ENCODE measurements around the gene ST6GALNAC6. TPM values are rescaled to one million over a fixed set of nuclear protein-coding genes. Genes with fewer than 3 reads are reported as not detected.

ST6GALNAC6 gene
- total RNA-seq, 2 experiments from 2014 or later: 93.1 to 97.5 TPM

DNA sequence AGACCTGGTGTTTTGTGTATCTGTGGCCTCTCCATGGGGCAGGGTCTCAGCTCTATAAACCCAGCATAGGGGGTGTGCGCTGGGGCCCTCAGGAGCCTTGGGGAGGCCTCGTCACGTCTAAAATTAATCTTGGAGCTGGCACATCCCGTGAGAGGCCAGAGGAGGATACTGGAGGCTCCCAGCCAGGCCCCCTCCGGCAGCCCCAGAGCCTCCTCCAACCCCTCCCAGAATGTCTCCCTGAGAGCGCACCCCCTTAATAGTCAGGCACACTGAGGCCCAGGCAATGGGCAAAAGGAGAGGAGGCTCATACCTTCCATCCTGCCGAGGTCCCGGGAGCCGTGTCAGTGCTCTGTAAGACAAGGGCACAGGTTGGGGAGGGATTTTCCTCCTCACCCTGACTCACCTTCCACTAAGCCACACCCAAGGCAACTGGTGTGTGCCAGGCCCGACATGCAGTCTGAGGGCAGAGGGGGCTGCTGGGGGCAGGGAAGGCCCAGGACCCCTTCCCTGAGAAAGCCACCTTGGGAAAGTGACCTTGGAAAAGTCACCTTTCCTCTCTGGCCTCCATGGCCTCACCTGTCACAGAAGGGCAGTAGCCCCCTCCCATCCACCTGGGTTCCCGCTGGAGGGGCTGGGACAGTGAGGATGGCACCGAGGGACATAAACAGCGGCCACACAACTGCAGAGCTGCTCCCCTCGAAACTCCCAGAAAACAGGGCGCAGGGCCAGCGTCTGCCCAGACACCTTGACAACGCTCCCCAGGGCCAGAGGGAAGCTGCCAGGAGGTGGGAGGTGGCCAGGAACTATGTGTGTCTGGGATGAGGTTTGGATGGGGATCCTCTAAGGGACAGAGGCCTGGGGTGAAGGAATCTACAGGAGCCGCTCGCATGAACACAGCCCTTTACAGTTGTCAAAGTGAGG lies 24.8 kb downstream of the ST6GALNAC6 start:
- Mint-ChIP-seq H3K9me3 (no peaks in the 10 kb centered on the region), H3K27ac (no peak overlapping the region), H3K27me3 (no peaks in the 10 kb centered on the region), H3K36me3 (ENCODE audit: low read depth) (peaks cover 5% of the 10 kb centered on the region), H3K4me1 (ENCODE audit: low read depth) (no peaks in the 10 kb centered on the region), H3K4me3 (no peak overlapping the region)
- Histone ChIP-seq H3K9me3 (ENCODE audit: control insufficient read depth in 1 of 2, insufficient read depth in 1 of 2, low read length in 2 of 2) (no peaks in the 10 kb centered on the region), H3K4me1 (ENCODE audit: insufficient read depth, low read length) (peaks cover 15% of the 10 kb centered on the region), H3K27me3 (ENCODE audit: control insufficient read depth in 1 of 2, insufficient read depth in 2 of 2, low read length in 2 of 2) (peaks cover 5 to 6% of the 10 kb centered on the region in 2 experiments), H3K36me3 (ENCODE audit: insufficient read depth, low read length) (no peaks in the 10 kb centered on the region), H3K27ac (ENCODE audit: low read depth in 1 of 2, low read length in 2 of 2) (no peak overlapping the region), H3K4me3 (ENCODE audit: low read length) (no peak overlapping the region)
- ChIA-PET POLR2A (interaction anchor here (0.9 kb wide), 1 partner anchor 8 kb away, joined by 5 read pairs; no protein-coding TSS in a partner anchor), CTCF (no interaction called here)
- no peak for DNase-seq
- intact Hi-C loops (cut with DNase I, micrococcal nuclease): loop anchor here in 1 of 2 experiments (5.0 kb wide), 1 partner anchor 38 kb away; no protein-coding TSS in a partner anchor
- TF ChIP-seq, protein P1, sequence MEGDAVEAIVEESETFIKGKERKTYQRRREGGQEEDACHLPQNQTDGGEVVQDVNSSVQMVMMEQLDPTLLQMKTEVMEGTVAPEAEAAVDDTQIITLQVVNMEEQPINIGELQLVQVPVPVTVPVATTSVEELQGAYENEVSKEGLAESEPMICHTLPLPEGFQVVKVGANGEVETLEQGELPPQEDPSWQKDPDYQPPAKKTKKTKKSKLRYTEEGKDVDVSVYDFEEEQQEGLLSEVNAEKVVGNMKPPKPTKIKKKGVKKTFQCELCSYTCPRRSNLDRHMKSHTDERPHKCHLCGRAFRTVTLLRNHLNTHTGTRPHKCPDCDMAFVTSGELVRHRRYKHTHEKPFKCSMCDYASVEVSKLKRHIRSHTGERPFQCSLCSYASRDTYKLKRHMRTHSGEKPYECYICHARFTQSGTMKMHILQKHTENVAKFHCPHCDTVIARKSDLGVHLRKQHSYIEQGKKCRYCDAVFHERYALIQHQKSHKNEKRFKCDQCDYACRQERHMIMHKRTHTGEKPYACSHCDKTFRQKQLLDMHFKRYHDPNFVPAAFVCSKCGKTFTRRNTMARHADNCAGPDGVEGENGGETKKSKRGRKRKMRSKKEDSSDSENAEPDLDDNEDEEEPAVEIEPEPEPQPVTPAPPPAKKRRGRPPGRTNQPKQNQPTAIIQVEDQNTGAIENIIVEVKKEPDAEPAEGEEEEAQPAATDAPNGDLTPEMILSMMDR (IDR thresholded peaks at IDR 0.05): no peak
- ATAC-seq (ENCODE audit: poor library complexity): no peak

DNA sequence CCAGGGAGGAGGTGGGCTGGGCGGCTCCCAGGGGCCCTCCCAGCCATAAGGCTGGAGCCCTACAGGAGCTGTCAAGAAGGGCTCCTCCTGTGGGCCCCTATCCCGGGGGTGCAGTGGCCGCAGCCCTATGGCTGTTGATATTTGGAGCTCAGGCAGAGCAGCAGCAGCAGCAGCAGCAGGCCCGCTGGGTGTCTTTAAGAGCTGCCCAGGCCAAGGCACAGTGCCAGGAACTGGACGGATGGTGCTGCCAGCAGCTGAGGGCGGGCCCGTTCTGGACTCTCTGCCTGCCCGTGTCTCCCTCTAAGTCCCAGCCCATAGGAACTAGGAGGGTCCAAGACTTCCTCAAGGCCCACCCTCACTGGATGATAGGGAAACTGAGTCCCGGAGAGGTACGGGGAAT lies 25.5 kb downstream of the ST6GALNAC6 start:
- POLR2A ChIA-PET: interaction anchor here (0.9 kb wide), 1 partner anchor 9 kb away, joined by 5 read pairs; no protein-coding TSS in a partner anchor
- TF ChIP-seq, protein P1 (IDR thresholded peaks at IDR 0.05): no peak
- H3K36me3 ChIP-seq (ENCODE audit: insufficient read depth, low read length): no peaks in the 10 kb centered on the region
- peaks cover 5 to 6% of the 10 kb centered on the region in 2 experiments for H3K27me3 ChIP-seq (ENCODE audit: control insufficient read depth in 1 of 2, insufficient read depth in 2 of 2, low read length in 2 of 2)
- peaks cover 5% of the 10 kb centered on the region for H3K36me3 Mint-ChIP-seq (ENCODE audit: low read depth)
- ATAC-seq (ENCODE audit: poor library complexity) (no peak), DNase-seq (no peak)
- intact Hi-C loops (cut with DNase I, micrococcal nuclease): no loop called here
- no peak overlapping the region for H3K27ac Mint-ChIP-seq
- no peak overlapping the region for H3K4me3 Mint-ChIP-seq
- peaks cover 16% of the 10 kb centered on the region for H3K4me1 ChIP-seq (ENCODE audit: insufficient read depth, low read length)
- H3K4me3 ChIP-seq (ENCODE audit: low read length): no peak overlapping the region
- no peaks in the 10 kb centered on the region for H3K9me3 Mint-ChIP-seq
- H3K4me1 Mint-ChIP-seq (ENCODE audit: low read depth): no peaks in the 10 kb centered on the region
- H3K9me3 ChIP-seq (ENCODE audit: control insufficient read depth in 1 of 2, insufficient read depth in 1 of 2, low read length in 2 of 2): no peaks in the 10 kb centered on the region
- H3K27me3 Mint-ChIP-seq: no peaks in the 10 kb centered on the region
- H3K27ac ChIP-seq (ENCODE audit: low read depth in 1 of 2, low read length in 2 of 2): no peak overlapping the region
- CTCF ChIA-PET: interaction anchor here (0.5 kb wide), 1 partner anchor 411 kb away, joined by 6 read pairs; no protein-coding TSS in a partner anchor

DNA sequence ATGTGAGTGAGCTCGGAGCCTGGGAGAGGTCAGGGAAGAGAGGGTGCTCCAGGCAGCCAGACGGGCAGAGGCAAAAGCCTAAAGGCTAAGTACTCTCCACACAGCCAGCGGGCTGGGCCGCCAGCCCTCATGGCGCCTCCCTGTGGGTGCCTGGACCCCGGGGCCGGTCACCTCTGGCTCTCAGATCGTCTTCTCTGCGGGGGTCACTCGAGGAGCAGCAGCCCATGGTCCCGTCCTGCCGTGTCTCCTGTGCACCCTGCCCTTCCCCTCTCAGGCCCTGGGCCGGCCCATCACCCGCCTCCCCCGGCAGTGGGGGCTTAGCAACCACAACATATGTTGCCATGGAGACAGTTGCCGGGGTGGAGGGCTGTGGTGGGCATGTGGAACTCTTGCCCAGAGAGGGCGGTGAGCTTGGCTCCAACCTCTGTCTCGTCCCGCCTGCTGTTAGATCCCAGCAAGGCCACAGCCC lies 26.1 kb downstream of the ST6GALNAC6 start:
- peaks cover 1% of the 10 kb centered on the region for H3K36me3 Mint-ChIP-seq (ENCODE audit: low read depth)
- no peaks in the 10 kb centered on the region for H3K27me3 Mint-ChIP-seq
- no peaks in the 10 kb centered on the region for H3K9me3 Mint-ChIP-seq
- intact Hi-C loops (cut with DNase I, micrococcal nuclease): no loop called here
- H3K4me1 Mint-ChIP-seq (ENCODE audit: low read depth): no peaks in the 10 kb centered on the region
- TF ChIP-seq, protein P1 (IDR thresholded peaks at IDR 0.05): no peak
- POLR2A ChIA-PET: interaction anchor here (0.9 kb wide), 1 partner anchor 9 kb away, joined by 5 read pairs; no protein-coding TSS in a partner anchor
- H3K4me3 ChIP-seq (ENCODE audit: low read length): no peak overlapping the region
- H3K27ac ChIP-seq (ENCODE audit: low read depth in 1 of 2, low read length in 2 of 2): no peak overlapping the region
- CTCF ChIA-PET: interaction anchor here (0.5 kb wide), 1 partner anchor 411 kb away, joined by 6 read pairs; no protein-coding TSS in a partner anchor
- peaks cover 16% of the 10 kb centered on the region for H3K4me1 ChIP-seq (ENCODE audit: insufficient read depth, low read length)
- no peak overlapping the region for H3K27ac Mint-ChIP-seq
- no peaks in the 10 kb centered on the region for H3K36me3 ChIP-seq (ENCODE audit: insufficient read depth, low read length)
- DNase-seq (no peak), ATAC-seq (ENCODE audit: poor library complexity) (no peak)
- no peak overlapping the region for H3K4me3 Mint-ChIP-seq
- H3K9me3 ChIP-seq (ENCODE audit: control insufficient read depth in 1 of 2, insufficient read depth in 1 of 2, low read length in 2 of 2): no peaks in the 10 kb centered on the region
- H3K27me3 ChIP-seq (ENCODE audit: control insufficient read depth in 1 of 2, insufficient read depth in 2 of 2, low read length in 2 of 2): peaks cover 4 to 6% of the 10 kb centered on the region in 2 experiments

All from CD4-positive, alpha-beta T cell (primary cell).